ENCODE results near the gene EYS.

DNA sequence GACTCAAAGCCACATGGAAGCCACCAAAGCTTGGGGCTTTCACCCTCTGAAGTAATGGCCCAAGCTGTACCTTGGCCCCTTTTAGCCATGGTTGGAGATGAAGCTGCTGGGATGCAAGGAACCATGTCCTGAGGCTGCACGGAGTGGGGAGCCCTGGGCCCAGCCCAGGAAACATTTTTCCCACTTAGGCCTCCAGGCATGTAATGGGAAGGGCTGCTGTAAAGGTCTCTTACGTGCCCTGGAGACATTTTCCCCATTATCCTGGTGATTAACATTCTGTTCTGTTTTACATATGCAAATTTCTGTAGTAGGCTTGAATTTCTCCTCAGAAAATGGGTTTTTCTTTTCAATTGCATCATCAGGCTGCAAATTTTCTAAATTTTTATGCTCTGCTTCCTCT is 558.2 kb downstream of the EYS start:
- TF ChIP-seq CTCF (IDR thresholded peaks at IDR 0.05) (no peak), POLR2A (IDR thresholded peaks at IDR 0.05) (no peak), POLR2AphosphoS5 (IDR thresholded peaks at IDR 0.05) (no peak)

Data from breast epithelium (tissue), 3 donors.